Stimulated activated CD8-positive, alpha-beta memory T cell treated with anti-CD3 and anti-CD28 coated beads, Interleukin-15, amount 100 ng/mL, for 24 hours (primary cell): ENCODE measurements around the gene FNIP2.
"Not testable (repeated sequence)": the region's sequence is repeated elsewhere in the genome, so short reads cannot be mapped to it uniquely, and the experiment has no call there.

ENCODE experiments used
- DNase-seq: peaks from one replicate; pipeline ENCODE4 v3.0.0-alpha.2; 2020; ENCODE audit warnings: low read depth

FNIP2 gene

DNA sequence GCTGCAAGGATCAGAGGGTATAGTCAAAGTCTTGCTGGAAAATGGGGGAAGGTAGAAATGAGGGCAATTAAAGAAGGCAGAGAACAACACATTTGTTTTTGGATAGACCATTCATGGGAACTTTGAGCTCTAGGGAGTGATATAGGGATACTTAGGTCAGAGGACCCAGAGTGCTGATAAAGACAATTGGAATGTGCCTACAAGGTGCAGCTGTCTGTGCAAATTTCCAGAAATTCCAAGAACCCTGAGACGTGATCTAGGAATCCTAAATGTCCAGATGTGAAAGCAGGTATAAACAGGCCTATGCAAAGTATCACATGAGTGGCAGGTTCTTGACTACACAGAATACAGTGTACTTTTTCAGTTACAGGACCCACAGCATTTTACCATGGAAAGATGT, 24.2 kb downstream of the FNIP2 start:
- no peak for DNase-seq

DNA sequence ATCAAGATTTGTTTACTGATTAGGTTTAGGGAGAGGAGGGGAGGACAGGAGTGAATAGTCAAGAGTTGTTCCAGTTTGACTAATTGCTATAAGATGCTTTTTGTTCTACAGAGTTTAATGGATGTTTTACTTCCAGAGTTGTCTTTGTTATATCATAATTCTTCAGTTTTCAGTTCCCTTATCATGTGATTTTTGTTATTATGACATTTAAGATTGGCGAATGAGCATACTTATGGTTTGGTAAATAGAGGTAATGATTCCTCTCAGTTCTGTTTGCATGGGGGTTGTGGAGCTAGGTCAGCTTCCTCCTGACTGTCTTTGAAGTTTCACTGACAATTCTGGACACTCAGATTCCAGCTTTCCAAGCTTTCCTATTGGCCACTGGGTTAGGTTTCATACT, 24.6 kb downstream of the FNIP2 start:
- not testable (repeated sequence) for DNase-seq

DNA sequence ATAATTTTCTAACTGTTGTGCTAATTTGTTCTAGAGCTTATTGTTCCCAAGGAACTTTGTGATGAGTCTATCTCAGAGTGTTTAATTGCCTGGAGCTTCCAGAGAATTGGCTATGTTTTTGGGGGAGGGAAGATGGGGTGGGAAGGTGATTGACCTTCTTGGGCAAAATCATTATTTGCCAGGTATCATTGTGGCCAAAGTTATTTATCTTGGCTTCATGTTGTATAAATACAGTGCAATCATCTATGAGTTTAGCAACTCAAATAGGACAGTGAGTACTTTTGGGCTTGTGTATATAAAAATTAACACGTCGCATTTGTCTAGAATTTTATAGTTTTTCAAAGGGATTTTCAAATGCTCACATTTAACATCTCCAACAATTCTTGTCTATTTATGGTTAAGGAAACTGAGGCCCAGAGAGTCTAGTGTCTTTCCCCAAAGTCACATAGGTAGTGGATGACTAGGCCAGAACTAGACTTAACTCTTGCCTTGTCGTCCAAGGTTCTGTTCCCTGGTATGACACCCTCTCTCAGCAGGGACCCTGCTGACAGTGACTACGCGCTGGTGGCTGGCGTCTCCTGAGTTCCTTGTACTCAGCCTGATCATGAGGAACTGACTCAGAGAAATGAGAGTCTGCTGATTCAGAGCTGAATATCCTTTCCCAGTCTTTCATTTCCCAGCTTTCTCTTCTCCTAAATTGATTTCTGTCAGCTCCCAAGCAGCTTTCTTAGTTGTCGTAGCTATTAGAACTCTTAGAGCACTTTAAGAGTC, 27.7 kb downstream of the FNIP2 start:
- no peak for DNase-seq

DNA sequence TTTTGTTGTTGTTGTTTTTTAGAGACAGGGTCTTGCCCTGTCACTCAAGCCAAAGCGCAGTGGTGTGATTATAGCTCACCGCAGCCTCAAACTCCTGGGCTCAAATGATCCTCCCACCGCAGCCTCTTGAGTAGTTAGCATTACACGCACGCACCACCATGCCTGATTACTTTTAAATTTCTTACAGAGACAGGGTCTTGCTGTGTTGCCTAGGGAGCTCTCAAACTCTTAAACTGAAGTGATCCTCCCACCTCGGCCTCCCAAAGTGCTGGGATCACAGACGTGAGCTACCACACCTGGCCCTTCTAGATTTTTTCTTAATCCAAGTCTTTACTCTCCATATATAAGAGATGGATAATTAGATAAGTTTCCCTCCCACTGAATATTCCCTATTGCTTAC, 29.2 kb downstream of the FNIP2 start:
- no peak for DNase-seq

DNA sequence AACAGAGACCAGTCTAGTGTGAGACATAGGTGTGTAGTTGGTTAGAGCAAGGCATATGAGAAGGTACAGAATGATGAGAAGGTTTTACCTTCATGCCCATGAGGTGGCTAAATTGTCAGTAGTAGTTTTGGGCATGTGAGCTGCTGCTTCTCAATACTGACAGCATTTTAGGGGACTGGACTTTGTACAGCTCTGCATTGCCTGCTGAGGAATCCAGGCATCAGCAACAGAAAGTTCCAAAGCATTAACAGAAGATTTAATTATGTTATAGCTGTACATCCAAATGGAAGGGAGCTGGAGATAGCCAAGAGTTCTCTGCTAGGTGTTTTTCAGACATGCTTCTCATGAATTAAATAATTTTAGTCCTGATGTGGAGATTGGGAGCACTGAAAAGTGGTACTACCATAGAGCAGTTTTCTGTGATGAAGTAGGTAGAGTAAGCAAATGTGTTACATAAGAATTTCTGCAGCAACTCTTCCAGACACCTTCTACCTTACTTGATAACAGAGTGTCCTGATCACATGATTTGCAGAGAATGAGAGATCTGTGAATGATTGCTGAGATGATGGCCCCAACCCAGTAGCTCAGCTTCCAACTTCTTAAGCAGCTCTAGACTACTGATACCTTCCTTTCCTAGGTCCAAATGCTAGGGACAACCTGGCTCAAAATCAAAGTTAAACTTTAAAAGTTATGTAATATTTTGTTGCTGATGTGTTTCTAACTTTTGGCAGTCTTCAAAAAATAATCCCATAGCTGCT, 30.4 kb downstream of the FNIP2 start:
- no peak for DNase-seq

DNA sequence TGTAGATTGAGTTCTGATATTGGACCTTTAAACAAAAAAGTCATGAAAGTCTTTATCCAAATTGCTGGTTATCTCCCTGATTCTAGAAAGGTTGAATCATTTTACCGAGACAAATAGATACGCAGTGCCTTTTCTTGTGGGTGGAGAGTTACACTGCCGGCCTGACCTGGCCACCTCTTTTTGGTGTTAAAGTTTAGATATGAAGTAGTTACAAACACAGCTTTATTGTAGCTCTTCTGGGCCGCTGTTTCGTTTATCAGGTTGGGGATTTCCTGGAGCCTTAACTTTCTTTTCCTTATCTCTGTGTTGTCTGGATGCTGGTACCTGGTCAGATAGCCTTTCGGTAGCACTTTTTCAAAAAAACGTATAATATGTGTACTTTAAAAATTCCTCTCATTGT, 31.0 kb downstream of the FNIP2 start:
- DNase-seq = no peak

DNA sequence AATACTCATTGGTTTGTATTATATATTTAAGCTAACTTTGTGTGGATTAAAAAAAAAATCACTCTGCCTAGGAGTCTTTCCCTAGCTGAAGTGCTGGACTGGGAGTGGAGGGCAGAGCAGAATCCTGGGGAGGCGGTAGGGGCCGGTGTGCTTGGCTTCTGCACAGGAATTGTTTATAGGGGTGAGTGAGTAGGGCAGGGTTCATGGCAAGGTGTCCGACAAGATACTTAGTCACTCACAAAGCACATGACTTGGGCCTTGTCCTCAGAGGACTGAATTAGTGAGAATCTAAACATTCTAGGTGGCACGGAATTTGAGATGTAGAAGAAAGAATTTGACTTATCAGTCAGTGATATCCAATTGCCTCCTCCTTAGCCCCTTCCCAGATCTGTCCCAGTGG, 32.2 kb downstream of the FNIP2 start:
- no peak for DNase-seq

DNA sequence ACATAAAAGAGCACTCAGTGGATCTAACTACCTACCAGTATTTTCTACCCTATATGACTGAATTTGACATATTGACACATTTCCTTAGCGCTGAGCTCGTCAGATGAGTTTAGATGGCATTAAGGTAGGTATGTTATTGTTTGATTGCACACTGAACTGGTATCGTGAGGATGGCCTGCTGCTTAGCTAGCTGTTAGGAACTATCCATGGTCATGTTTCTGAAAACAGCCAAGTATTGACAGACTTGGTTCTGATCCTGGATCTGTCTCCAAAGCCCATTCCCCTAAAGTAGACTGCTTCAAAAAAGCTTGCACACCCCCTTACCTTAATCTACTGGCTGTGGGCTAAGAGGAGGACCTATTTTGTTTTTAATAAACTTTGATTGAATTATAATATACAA, 32.9 kb downstream of the FNIP2 start:
- DNase-seq = no peak

DNA sequence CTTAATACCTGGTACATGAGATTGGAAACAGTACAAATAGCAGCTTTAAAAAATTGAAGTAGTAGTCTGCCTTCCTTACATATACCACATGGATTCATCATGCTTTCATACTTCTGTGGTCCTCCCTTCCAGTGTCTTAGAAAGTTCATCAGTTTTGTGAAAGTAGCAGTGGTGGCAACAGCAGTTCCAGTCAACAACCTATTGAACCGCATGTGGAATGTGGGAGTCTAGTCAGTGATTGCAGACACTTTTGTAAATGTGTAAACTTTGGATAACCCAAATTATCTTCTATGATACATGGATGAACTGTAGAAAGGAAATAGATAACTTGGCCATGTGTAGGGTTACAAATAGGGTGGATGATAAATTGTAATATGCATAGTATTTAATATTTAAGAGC, 34.1 kb downstream of the FNIP2 start:
- no peak for DNase-seq

DNA sequence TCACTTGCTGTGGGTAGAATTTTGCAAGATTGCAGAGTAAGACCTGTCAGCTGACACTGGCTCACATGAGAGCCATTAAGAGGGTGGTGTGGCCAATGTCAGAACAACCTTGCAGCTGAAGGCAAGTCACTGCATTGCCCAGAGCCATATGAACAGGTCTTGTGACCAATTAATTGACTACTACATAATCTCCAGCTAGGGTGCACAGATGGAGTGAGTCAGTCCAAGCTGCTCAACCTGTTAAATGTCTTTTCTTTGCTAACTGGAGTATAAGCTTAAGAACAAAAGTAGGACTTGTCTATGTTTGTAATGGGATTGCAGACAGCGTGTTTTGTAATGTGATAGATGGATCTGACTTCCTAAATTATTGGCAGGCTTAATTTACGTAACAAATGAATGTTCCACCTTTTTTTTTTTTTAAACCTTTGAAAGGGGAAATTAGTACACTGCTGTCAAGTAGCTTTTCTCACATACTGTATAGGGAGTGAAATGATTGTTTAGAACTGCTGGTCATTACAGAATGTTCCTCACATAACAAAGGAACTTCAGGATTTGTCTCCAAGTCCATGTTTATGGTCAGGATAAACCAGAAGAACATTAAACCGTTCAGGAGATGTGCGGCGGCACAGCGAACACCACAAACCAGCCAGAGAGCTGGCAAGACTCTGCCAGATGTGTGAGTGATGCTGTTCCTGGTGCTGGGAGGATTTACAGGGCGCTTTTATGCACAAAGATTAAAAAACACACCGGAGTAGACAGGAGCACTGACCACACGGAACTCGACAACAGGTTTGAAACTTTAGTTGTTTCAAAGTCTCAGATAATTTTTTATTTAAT, 37.0 kb downstream of the FNIP2 start:
- DNase-seq = no peak

DNA sequence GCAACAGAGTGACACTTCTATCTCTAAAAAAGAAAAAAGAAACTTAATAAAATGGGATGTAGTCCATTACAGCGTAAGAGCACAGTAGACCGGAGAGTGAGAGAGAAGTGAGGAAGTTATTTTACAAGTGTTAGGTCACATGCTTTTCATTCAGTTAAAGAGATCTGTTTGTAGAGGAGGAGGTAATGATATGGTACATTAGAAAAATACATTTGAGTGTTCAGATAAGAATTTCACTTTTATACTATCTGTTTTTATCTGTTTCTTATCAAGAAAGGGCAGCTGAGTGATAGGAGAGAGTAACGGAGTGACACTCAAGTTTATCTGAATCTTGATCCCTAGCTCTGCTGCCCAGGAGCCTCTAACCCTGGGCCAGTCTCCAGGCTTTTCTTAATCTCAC, 38.9 kb downstream of the FNIP2 start:
- no peak for DNase-seq

DNA sequence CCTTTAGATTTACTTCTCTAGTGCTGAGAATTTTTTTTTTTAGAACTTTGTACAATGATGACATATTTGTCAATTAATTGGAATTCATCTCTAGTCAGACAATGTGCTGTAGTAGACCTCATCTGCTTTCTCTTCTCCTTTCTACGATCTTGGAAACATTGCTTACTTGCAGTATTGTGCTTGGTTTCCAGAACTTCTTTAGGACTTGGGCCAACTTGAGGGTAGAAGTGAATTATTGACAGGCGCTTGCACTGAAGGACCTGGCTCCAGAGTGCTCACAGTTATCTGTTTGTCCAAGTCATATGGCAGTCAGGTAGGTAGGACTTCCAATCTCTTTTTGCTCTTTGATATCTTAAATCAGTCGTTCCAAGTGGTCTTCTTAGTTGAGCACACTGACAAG, 39.6 kb downstream of the FNIP2 start:
- no peak for DNase-seq

DNA sequence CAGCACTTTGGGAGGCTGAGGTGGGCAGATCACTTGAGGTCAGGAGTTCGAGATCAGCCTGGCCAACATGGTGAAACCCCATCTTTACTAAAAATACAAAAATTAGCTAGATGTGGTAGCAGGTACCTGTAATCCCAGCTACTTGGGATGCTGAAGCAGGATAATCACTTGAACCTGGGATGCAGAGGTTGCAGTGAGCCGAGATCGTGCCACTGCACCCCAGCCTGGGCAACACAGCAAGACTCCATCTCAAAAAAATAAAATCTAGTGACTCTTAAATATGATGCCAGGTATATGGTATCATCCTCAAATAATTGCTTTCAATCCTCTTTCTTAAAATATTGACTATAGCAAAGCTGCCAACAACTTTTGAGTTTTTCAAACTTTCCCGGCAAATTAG, 40.4 kb downstream of the FNIP2 start:
- DNase-seq = not testable (repeated sequence)

DNA sequence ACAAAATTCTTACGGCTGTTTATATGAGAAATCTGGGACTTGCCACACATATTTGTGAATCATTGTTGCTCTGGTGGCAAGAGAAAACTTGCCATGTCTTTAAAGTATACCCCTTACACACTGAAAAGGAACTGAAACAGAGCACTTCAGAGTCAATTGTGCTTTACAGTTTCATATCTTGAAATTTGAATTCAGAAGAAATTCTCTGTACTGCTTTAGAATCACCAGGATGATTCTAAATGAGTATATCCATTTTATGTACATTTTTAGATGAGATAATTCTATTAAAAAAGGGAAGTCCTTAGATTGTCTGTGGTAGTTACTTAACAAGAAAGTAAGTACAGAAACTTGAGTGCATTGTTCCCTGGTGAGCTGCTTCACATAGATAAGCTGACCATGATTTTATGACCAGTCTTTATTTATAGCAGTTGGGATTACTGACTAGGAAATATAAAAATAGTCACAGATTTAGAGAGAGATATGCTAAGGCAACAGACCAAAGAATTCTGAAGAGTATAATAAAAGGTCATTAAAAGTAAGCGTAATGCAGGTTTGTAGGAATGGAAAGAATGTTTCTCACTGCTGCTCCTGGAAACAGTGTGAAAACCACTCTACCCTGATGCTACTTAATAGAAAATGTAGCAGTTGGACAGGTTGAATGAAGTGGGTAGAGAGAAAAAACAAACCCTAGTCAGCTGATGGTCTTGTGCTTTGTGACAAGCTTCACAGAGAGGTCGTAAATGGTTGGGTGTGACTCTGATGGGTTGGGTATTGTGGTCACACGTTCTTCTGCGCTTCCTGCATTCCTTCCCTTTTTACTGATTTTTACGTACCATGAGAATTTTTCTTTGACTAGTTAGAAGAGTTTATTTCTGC, 41.0 kb downstream of the FNIP2 start:
- no peak for DNase-seq

DNA sequence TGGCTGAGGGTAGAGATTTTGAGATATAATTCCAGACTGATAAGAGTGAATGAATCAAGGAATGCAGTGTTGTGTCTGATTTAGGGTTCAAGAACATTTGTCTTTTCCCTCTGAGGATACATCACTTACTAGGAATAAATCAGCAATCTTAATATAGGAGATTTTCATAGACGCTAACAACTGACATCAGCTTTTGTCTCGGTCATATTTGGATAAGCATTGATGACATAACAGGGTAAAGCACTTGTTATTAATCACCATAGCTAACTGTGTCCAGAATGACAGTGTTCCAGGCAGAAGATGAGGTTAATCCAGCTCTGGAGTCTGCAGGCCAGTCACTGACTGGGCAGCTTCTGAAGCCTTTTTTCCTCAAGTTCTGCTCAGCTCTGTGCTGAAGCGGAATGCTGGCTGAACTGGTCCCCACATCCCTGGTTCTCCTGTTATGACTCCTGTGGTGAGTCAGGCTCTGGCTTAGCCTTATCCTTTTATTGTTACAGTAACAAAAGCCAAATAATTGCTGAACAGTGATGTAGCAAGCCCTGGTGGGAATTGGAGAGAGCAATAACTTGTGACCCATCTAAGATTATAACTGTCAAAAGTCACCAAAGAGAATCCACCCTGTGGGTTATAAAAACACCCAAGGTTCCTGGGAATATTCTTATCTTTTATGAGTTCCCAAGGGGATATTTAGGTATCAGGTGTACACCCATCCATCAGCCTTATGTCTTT, 41.8 kb downstream of the FNIP2 start:
- DNase-seq = no peak

DNA sequence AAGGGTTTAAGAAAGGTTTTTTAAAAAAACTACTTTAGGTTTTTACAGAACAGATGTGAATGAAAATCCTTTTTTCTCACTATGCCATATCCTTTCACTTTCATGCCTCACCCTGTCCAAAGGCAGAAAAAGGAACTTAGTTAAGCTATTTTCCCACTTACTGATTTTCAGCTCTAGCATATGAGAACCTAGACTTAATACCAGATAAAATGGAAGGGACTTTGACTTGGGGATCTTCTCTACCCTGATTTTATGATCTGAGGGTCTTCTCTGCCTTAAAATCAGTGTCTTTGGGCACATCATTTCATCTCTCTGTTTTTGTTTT, 42.4 kb downstream of the FNIP2 start:
- no peak for DNase-seq

DNA sequence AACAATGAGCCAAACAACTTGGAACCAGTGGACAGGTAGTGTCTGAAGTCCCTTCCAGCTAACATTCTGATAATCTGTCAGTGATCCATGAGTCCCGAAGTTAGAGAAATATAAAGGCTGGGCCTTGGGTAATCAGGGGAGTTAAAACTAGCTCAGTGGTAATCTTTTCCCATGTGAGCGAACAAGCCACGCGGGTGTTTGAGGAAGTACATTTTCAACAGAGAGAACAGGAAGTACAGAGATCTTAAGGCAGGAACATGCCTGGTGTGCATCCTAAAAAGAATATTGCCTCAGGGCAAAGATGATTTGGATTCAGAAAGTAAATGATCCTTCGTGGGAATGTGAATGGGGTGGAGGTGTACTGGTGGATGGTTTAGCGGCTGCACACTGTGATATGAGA, 42.9 kb downstream of the FNIP2 start:
- no peak for DNase-seq

DNA sequence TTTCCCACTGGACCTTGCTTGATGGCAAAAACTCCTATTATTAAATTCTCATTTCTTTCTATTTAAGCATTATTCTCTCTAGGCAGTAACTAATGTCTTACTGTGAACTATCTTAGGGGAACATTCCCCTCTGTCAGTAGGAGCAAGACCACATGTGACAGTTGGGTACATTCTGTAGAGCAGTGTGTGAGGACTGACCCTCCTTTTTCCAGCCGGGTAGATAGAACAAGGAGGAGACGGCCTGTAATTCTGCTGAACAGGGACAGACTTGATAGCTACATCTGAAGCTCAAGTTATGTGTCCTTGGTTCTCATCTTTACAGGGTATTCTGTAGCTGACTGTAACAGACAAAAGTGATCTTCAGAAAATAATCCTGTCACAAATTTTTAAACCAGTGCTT, 43.3 kb downstream of the FNIP2 start:
- DNase-seq = no peak

DNA sequence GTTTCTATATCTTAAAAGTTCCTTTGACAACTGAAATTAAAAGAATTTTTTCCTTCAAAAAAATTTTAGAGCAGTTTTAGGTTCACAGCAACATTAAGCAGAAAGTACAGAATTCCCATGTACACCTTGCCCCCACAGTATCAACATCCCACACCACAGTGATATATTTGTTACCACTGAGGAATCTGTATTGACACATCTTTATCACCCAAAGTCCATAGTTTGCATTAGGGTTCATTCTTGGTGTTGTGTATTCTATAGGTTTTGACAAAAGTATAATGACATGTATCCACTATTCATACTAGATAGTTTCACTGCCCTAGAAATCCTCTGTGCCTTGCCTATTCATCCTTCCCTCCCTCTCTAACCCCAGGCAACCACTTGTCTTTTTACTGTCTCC, 43.7 kb downstream of the FNIP2 start:
- DNase-seq = no peak

DNA sequence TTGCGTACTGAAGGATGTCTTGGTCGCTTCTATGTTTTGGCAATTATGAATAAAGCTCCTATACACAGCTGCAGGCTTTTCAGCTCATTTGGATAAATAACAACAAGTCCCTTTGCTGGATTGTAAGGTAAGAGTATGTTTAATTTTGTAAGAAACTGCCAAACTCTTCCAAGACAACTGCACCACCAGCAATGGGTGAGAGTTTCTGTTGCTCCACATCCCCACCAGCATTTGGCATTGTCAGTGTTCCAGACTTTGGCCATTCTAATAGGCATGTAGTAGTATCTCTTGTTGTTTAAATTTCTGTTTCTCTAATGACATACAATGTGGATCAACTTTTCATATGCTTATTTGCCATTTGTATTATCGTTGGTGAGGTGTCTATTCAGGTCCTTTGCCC, 44.3 kb downstream of the FNIP2 start:
- DNase-seq = no peak

DNA sequence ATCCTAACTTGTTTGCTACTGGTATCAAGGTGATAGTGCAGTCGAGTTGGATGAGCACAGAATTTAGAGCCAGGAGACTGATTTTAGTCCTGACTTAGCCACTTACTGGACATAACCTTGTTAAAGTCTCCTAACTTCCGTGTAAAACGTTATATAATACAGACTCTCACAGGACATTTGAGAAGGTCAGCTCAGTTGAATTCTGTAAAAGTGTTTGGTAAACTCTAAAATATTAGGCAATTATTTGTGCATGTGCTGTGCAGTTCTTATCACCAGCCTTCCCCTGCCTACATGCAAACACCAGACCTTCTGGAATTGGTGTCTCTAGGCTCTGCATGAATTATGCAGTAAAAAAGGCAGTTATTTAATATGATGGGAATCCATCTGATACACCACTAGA, 45.4 kb downstream of the FNIP2 start:
- no peak for DNase-seq
